Kidney (tissue), 14 donors: ENCODE results near the gene SORCS2. TPM values are rescaled to one million over a fixed set of nuclear protein-coding genes. Genes with fewer than 3 reads are reported as not detected.

Experiments
- DNase-seq, 5 donors: peaks; one replicate each; pipeline ENCODE4 v3.0.0-alpha.2; 2013 to 2020
- FAIRE-seq: peaks from 2 replicates; lab custom pipeline; 2012; peaks lifted over from hg19 to GRCh38; lab: Jason Lieb, UNC
- H3K27ac ChIP-seq, 2 donors: one replicate each; pipeline ENCODE4 v1.7.0; 2013; ENCODE audit warnings: low read depth in 2 of 2, low read length in 2 of 2, inconsistent platforms in 1 of 2
- H3K27me3 ChIP-seq: one replicate; pipeline ENCODE4 v1.7.1; 2013; ENCODE audit warnings: low read length, inconsistent platforms; ENCODE audit not compliant: control insufficient read depth, insufficient read depth
- H3K36me3 ChIP-seq, 3 donors: one replicate each; pipeline versions ENCODE4 v1.7.0 to v1.7.1; 2013; ENCODE audit warnings: low read length in 3 of 3, control low read depth in 1 of 3, inconsistent platforms in 1 of 3; ENCODE audit not compliant: insufficient read depth in 3 of 3, control insufficient read depth in 2 of 3
- H3K4me1 ChIP-seq, 3 donors: one replicate each; pipeline versions ENCODE4 v1.7.0 to v1.7.1; 2013; ENCODE audit warnings: low read length in 3 of 3, inconsistent platforms in 1 of 3, low read depth in 1 of 3; ENCODE audit not compliant: control insufficient read depth in 2 of 3, insufficient read depth in 2 of 3
- H3K4me3 ChIP-seq, 3 donors: one replicate each; pipeline versions ENCODE4 v1.7.0 to v1.8.1; 2013; ENCODE audit warnings: low read length in 3 of 3, control low read depth in 1 of 3, inconsistent platforms in 1 of 3
- H3K9ac ChIP-seq, 3 donors: one replicate each; pipeline versions ENCODE4 v1.7.0 to v1.7.1; 2013; ENCODE audit warnings: low read length in 3 of 3, control low read depth in 1 of 3, inconsistent platforms in 1 of 3
- H3K9me3 ChIP-seq, 3 donors: one replicate each; pipeline versions ENCODE4 v1.7.0 to v1.7.1; 2013; ENCODE audit warnings: low read length in 3 of 3, control low read depth in 1 of 3, inconsistent platforms in 1 of 3; ENCODE audit not compliant: control insufficient read depth in 2 of 3, insufficient read depth in 1 of 3
- CTCF ChIP-seq: IDR thresholded peaks from 3 replicates; pipeline ENCODE4 v1.5.1; 2012; ENCODE audit warnings: mild to moderate bottlenecking, moderate library complexity, borderline replicate concordance; ENCODE audit not compliant: insufficient read depth; ENCODE audit errors: extremely low read depth
- intact Hi-C: fragments of 100-400 bp; cut with DNase I; formaldehyde crosslinking; loops from one replicate; pipeline ENCODE4 v1.11.1; 2022
- polyA plus RNA-seq: library from polyadenylated mRNA; stranded (reverse); fragments of 350-450 nt; fragmentation: Illumina TruSeq; extraction: RNeasy Lipid Tissue Mini Kit (QIAGEN cat#74804); gene quantifications from one replicate; pipeline ENCODE4 v1.2.3, GENCODE V29; 2014; ENCODE audit warnings: low read depth, low replicate concordance; ENCODE audit not compliant: insufficient read depth
- total RNA-seq: library from RNA; stranded (reverse); fragmentation: NEBNext Ultra II Directional; extraction: Animal tissue kit (Norgen Biotek cat#: 25700); gene quantifications from one replicate; pipeline ENCODE4 v1.2.1, GENCODE V29; 2021
- donor health status: control.
- donor health status: control.
- donor health status: control.
- donor health status: control.
- donor health status: control.
- donor health status: DM: yes; HTN: yes; CAD: no.
- donor health status: Normal renal cell carcinoma (clear cell type).

Gene SORCS2
- total and polyA plus RNA-seq, 2 donors from 2014 or later, result 6.1 to 9.1 TPM

- H3K27me3 ChIP-seq, result no peaks in the 10 kb centered on the region
- H3K36me3 ChIP-seq, result no peaks in the 10 kb centered on the region
- H3K9me3 ChIP-seq, result no peaks in the 10 kb centered on the region
- H3K9ac ChIP-seq, result no peak overlapping the region
- FAIRE-seq (no peak), DNase-seq (peak in 1 of 5 donors; percentile 69)
- no peak overlapping the region for H3K4me3 ChIP-seq
- TF ChIP-seq CTCF, result no peak
- intact Hi-C loops, result no loop called here
- no peaks in the 10 kb centered on the region for H3K4me1 ChIP-seq
- no peak overlapping the region for H3K27ac ChIP-seq
Observed at GRCh38 chr4:7653510-7654369, 461.4 kb downstream of the SORCS2 start.

GRCh38 chr4:7654550-7655445 is 462.5 kb downstream of the SORCS2 start:
- Histone ChIP-seq H3K27me3 (no peaks in the 10 kb centered on the region), H3K9me3 (no peaks in the 10 kb centered on the region), H3K36me3 (no peaks in the 10 kb centered on the region), H3K27ac (no peak overlapping the region), H3K4me3 (no peak overlapping the region), H3K9ac (no peak overlapping the region), H3K4me1 (no peaks in the 10 kb centered on the region)
- no peak for TF ChIP-seq CTCF
- DNase-seq (peak in 3 of 5 donors; percentile 43 to 71 (median 43)), FAIRE-seq (no peak)
- intact Hi-C loops, result no loop called here

GRCh38 chr4:7655511-7656243 is 463.3 kb downstream of the SORCS2 start:
- Histone ChIP-seq H3K9ac (no peak overlapping the region), H3K27ac (no peak overlapping the region), H3K27me3 (no peaks in the 10 kb centered on the region), H3K4me1 (no peaks in the 10 kb centered on the region), H3K36me3 (no peaks in the 10 kb centered on the region), H3K9me3 (no peaks in the 10 kb centered on the region), H3K4me3 (no peak overlapping the region)
- TF ChIP-seq CTCF, result no peak
- FAIRE-seq, result no peak
- DNase-seq, result peak; percentile 65 to 89 (median 84)
- intact Hi-C loops, result no loop called here
